GM19328 (cell line): ENCODE measurements around the gene PARP6.
A peak's percentile ranks its signal among the peaks of the same experiment; 100 is the strongest.

Source experiments
- ATAC-seq: cut with Tn5 transposase; IDR thresholded peaks from one replicate; pipeline ENCODE4 v1.9.1; 2021; ENCODE audit warnings: mild to moderate bottlenecking, moderate library complexity; ENCODE audit not compliant: unreplicated experiment

Gene PARP6

GRCh38 chr15:72272213-72272996 lies at the start of gene PARP6:
Gene PARP6 (minus strand): TSS chr15:72272554. CDS start chr15:72267477, 5,077 bp downstream.
- ATAC-seq = peak; percentile 97

- ATAC-seq = peak; percentile 61
Observed at GRCh38 chr15:72319985-72320671, 47.8 kb upstream of the PARP6 start, which contains the start of gene CELF6. Gene CELF6 (minus strand): TSS chr15:72320157. CDS start chr15:72319874, 283 bp downstream.

GRCh38 chr15:72319360-72319984 lies 47.1 kb upstream of the PARP6 start:
- peak; percentile 27 for ATAC-seq

- no peak for ATAC-seq
Observed at GRCh38 chr15:72318408-72318942, 46.1 kb upstream of the PARP6 start.

GRCh38 chr15:72315706-72316370 lies 43.5 kb upstream of the PARP6 start:
- ATAC-seq = no peak

GRCh38 chr15:72313881-72314280 lies 41.5 kb upstream of the PARP6 start:
- ATAC-seq = no peak

- ATAC-seq = no peak
Observed at GRCh38 chr15:72313448-72313840, 41.1 kb upstream of the PARP6 start.

GRCh38 chr15:72312605-72313447 lies 40.5 kb upstream of the PARP6 start:
- ATAC-seq = peak; percentile 60

GRCh38 chr15:72307026-72307425 lies 34.7 kb upstream of the PARP6 start:
- no peak for ATAC-seq

- ATAC-seq = no peak
Observed at GRCh38 chr15:72306211-72306785, 33.9 kb upstream of the PARP6 start.

GRCh38 chr15:72304596-72304995 lies 32.2 kb upstream of the PARP6 start:
- no peak for ATAC-seq

GRCh38 chr15:72302955-72303354 lies 30.6 kb upstream of the PARP6 start:
- no peak for ATAC-seq

GRCh38 chr15:72289597-72290325 lies 17.4 kb upstream of the PARP6 start:
- no peak for ATAC-seq

- no peak for ATAC-seq
Observed at GRCh38 chr15:72288796-72289596, 16.6 kb upstream of the PARP6 start.

- no peak for ATAC-seq
Observed at GRCh38 chr15:72285927-72286516, 13.7 kb upstream of the PARP6 start.

- no peak for ATAC-seq
Observed at GRCh38 chr15:72285402-72285801, 13.0 kb upstream of the PARP6 start.

GRCh38 chr15:72284781-72285180 lies 12.4 kb upstream of the PARP6 start:
- ATAC-seq = no peak

- no peak for ATAC-seq
Observed at GRCh38 chr15:72281713-72282112, 9.4 kb upstream of the PARP6 start.
